D721Med (cell line): ENCODE data around the gene VWA3B.
"Not testable (repeated sequence)": the region's sequence is repeated elsewhere in the genome, so short reads cannot be mapped to it uniquely, and the experiment has no call there.

Source experiments
- DNase-seq: peaks from one replicate; pipeline ENCODE4 v3.0.0; 2011; ENCODE audit warnings: low spot score; ENCODE audit not compliant: insufficient read length
- FAIRE-seq: peaks from 2 replicates; lab custom pipeline; 2011; peaks lifted over from hg19 to GRCh38; lab: Jason Lieb, UNC
- TF ChIP-seq, protein P1 (sequence below): IDR thresholded peaks from 2 replicates; pipeline ENCODE4 v1.5.1; 2012; ENCODE audit warnings: mild to moderate bottlenecking, control low read depth; ENCODE audit not compliant: insufficient read depth; ENCODE audit errors: missing control alignments

Gene VWA3B

DNA sequence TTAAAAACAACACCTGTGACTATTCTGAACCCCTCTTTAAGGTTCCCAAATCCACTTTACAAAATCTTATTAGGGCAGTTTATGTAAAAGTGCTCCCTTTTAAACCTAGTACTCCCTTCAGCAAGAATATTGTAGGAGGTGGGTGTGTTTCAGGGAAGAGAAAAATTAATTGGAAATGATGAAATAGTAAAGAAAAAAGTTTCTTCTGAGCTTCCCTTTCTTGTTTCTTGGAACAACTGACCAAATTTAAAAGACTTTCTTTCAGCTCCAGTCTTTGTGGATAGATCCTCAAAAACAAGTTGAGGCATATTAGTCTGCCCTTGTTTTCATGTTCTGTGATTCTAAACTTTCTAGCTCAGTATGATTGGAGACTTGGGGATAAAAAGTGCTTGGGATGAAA is 3.0 kb downstream of the VWA3B start:
- FAIRE-seq (no peak), DNase-seq (no peak)
- TF ChIP-seq, protein P1, sequence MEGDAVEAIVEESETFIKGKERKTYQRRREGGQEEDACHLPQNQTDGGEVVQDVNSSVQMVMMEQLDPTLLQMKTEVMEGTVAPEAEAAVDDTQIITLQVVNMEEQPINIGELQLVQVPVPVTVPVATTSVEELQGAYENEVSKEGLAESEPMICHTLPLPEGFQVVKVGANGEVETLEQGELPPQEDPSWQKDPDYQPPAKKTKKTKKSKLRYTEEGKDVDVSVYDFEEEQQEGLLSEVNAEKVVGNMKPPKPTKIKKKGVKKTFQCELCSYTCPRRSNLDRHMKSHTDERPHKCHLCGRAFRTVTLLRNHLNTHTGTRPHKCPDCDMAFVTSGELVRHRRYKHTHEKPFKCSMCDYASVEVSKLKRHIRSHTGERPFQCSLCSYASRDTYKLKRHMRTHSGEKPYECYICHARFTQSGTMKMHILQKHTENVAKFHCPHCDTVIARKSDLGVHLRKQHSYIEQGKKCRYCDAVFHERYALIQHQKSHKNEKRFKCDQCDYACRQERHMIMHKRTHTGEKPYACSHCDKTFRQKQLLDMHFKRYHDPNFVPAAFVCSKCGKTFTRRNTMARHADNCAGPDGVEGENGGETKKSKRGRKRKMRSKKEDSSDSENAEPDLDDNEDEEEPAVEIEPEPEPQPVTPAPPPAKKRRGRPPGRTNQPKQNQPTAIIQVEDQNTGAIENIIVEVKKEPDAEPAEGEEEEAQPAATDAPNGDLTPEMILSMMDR: no peak

DNA sequence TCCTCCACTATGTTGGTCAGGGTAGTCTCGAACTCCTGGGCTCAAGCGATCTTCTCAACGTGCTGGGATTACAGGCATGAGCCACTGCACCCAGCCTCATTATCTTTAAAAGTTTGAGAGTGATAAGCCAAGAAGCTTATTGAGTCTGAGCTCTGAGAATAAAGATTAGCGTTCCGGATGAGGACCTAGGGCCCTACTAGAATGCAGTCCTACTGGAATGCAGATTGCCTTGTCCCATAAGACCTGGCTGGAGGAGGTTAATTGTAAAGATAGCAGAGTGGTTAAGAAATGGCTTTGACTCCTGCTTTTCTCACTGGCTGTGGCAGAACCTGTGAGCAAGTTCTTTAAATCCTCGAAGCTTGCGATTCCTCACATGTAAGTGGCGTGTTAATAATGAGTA is 4.0 kb downstream of the VWA3B start:
- TF ChIP-seq, protein P1: no peak
- no peak for DNase-seq
- FAIRE-seq: no peak

DNA sequence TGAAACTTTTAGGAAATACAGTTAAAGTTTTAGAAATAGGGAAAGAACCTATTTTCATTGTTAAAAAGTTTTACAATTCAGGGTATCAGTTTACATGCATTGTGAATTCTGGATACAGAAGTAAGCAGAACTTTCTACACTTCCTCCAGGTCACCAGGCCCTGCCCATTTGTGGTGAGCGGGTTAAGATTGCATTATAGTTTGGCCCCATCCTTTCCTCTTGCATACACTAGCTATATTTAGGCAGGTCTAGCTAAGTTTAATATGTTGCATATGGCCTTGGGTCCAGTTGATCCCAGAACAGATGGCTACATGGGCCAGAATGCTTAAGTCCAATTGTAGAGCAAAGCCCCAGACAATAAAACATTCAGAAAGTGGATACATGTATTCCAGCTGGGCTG is 4.8 kb downstream of the VWA3B start:
- TF ChIP-seq, protein P1: no peak
- FAIRE-seq: no peak
- no peak for DNase-seq

DNA sequence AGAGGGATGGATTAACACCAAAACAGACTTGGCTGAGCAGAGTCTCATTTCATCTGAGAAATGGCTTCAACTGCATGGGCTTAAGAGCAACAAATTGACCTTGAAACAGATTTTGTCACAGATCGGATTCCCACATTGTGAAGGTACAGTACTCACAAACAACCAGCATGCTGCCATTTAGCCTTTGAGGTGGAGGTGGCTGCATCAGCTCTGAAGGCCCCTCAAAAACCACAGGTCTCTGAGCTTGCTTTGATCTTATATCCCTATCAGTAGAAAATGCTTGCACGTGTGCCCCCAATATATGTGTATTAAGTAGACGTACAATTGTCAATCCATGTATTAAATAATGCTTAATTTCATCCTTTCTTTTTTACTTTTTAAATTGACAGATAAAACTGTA is 6.2 kb downstream of the VWA3B start:
- no peak for FAIRE-seq
- TF ChIP-seq, protein P1: no peak

DNA sequence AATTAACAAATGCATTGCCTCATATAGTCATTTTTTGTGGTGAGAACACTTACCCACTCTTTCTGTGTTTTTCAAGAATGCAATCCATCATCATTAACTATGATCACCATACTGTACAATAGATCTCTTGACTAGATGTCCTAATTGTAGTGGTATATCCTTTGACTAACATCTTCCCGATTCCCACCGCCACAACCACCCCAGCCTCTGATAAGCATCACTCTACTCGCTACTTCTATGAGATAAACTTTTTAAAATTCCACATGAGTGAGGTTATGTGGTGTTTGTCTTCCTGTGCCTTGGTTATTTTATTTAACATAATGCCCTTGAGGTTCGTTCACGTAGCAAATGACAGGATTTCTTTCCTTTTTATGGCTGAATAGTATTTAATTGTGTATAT is 6.6 kb downstream of the VWA3B start:
- DNase-seq: no peak
- TF ChIP-seq, protein P1: no peak
- FAIRE-seq: no peak

More for the DNA sequence above, 6.2 kb downstream of the VWA3B start:
- no peak for DNase-seq

DNA sequence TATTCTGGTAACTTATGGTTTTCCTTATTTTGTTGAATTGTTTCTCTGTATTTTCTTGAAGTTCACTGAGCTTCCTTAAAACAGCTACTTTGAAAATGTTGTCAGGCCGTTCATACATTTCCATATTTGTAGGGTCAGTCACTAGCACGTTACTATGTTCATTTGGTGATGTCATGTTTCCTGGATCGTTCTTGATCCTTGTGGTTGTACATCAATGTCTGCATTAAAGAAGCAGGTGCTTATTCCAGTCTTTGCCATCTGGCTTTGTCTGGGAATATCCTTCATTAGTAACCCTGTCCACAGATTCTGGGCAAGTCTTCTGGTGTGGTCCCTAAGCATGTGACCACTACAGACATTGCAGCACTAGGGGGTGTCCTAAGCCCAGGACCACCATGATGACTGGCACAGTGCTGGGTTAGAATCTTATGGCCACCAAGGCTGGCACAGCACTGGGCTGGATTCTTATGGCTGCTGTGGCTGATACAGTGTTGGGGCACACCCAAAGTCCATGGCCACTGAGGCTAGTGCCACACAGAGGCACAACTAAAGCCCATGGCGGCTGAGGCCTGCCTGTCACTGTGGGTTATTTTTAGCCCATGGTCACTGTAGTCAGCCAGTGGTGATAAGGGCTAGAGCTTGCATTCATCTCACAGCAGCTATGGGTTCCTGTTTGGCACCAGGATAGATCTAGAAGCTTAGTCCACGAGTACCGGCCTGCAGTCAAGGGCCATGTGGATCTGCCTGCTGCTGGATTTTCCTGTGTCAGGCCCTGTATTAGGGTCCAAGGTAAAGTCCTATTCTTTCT is 13.2 kb downstream of the VWA3B start:
- TF ChIP-seq, protein P1: no peak
- DNase-seq (no peak), FAIRE-seq (no peak)

DNA sequence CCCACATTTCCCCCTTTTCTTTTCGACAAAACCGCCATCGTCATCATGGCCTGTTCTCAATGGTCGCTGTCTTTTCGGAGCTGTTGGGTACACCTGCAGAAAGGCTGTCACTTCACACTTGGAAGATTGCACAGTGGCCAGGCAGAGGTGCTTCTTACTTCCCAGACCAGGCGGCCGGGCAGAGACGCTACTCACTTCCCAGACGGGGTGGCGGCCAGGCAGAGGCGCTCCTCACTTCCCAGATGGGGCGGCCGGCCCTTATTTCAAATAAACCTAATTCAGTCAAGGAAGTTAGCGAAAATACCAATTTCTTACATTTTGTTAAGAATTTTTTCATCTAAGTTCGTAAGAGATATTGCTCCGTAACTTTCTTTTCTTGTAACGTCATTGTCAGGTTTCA is 15.3 kb downstream of the VWA3B start:
- DNase-seq, FAIRE-seq: not testable (repeated sequence)
